OCI-LY1 (cell line): ENCODE measurements around the gene CFAP77.

Experiments used
- EZH2 ChIP-seq: fragments of 200-600 bp; sonication (generic), shearing (Covaris generic); IDR thresholded peaks from 2 replicates; pipeline ENCODE4 v1.8.0; 2017; ENCODE audit warnings: borderline replicate concordance, mixed run types, mild to moderate bottlenecking, antibody characterized with exemption, low read length, moderate library complexity, mixed read lengths
- TF ChIP-seq, protein P1 (sequence below): fragments of 200-600 bp; sonication (generic), shearing (Covaris generic); IDR thresholded peaks from 2 replicates; pipeline ENCODE4 v1.5.1; 2017; ENCODE audit warnings: mild to moderate bottlenecking, antibody characterized with exemption, low read length, moderate library complexity, mixed read lengths

DNA sequence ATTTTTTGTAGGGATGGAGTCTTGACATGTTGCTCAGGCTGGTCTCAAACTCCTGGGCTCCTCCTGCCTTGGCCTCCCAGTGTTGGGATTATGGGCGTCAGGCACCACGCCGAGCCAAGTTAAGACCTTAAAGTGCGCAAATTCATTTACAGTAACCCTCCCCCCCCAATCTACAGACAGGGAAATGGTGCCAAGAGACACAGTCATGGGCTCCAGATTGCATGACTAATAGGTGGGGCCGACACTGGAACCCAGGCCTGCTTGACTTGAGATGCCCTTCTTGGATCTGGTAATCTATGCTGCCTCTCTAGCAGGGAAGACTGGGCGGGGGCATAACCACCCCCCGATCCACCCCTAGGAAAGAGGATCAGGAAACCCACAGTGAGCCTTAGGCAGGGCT is 22.9 kb upstream of the CFAP77 start:
- no peak for TF ChIP-seq EZH2
- TF ChIP-seq, protein P1, sequence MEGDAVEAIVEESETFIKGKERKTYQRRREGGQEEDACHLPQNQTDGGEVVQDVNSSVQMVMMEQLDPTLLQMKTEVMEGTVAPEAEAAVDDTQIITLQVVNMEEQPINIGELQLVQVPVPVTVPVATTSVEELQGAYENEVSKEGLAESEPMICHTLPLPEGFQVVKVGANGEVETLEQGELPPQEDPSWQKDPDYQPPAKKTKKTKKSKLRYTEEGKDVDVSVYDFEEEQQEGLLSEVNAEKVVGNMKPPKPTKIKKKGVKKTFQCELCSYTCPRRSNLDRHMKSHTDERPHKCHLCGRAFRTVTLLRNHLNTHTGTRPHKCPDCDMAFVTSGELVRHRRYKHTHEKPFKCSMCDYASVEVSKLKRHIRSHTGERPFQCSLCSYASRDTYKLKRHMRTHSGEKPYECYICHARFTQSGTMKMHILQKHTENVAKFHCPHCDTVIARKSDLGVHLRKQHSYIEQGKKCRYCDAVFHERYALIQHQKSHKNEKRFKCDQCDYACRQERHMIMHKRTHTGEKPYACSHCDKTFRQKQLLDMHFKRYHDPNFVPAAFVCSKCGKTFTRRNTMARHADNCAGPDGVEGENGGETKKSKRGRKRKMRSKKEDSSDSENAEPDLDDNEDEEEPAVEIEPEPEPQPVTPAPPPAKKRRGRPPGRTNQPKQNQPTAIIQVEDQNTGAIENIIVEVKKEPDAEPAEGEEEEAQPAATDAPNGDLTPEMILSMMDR: no peak
